ENCODE data around the gene DCST2. TPM values are rescaled to one million over a fixed set of nuclear protein-coding genes. Genes with fewer than 3 reads are reported as not detected.

Gene DCST2
- polyA plus RNA-seq, 1 of the 3 experiments (the other 2 are of a cell fraction): 0.76 TPM

GRCh38 chr1:154974102-154974807 is 59.3 kb downstream of the DCST2 start, which contains the start of gene CKS1B:
Gene CKS1B, plus strand, starts transcription at chr1:154974681. Its CDS starts 65 bp downstream, at chr1:154974746.
- Histone ChIP-seq H3K36me3 (replicated peaks in 1 of 2; ENCODE audit: control insufficient read depth in 1 of 2, insufficient read depth in 2 of 2, low read length in 1 of 2) (peaks cover 4 to 10% of the 10 kb centered on the region in 2 experiments), H4K20me1 (ENCODE audit: insufficient read depth) (peaks cover 3% of the 10 kb centered on the region; the same call in 1 of the 2 replicates), H3K9ac (peak within 1 kb of the TSS; percentile 88), H3K9me2 (no peaks in the 10 kb centered on the region), H2AFZ (ENCODE audit: low read depth) (peak within 1 kb of the TSS; percentile 40; the same call in 1 of the 2 replicates), H3K4me1 (ENCODE audit: control insufficient read depth in 1 of 2, insufficient read depth in 2 of 2, low read depth in 1 of 2, low read length in 1 of 2) (peaks cover 27 to 53% of the 10 kb centered on the region in 2 experiments), H3K4me2 (peak within 1 kb of the TSS; percentile 98), H3F3A (replicated peaks; ENCODE audit: insufficient read depth) (peaks cover 36% of the 10 kb centered on the region), H3K79me2 (ENCODE audit: insufficient read depth) (peaks cover 69% of the 10 kb centered on the region), H3K27ac (ENCODE audit: low read depth in 2 of 2, low read length in 1 of 2) (peak within 1 kb of the TSS; percentile 99 to 100), H3K4me3 (ENCODE audit: low read depth in 2 of 2, low read length in 1 of 2) (peak within 1 kb of the TSS; percentile 67 to 79), H3K27me3 (ENCODE audit: insufficient read depth) (no peaks in the 10 kb centered on the region), H3K9me3 (no peaks in the 10 kb centered on the region)
- DNase-seq: peak; percentile 81
- 0 out of 2 replicates have a peak, but pooled peaks have one; percentile 75 for TF ChIP-seq RFX5 (IDR thresholded peaks at IDR 0.05; ENCODE audit: low read length)
- TF ChIP-seq RCOR1 (IDR thresholded peaks at IDR 0.05; ENCODE audit: low read length): no peak; the same call in 1 of the 2 replicates
- no peak for TF ChIP-seq FOXJ3 (CRISPR knock-in tag; IDR thresholded peaks at IDR 0.05)
- TF ChIP-seq SIN3A (IDR thresholded peaks at IDR 0.05; ENCODE audit: borderline replicate concordance, low read depth, low read length): peak; percentile 97
- TF ChIP-seq MEF2A (IDR thresholded peaks at IDR 0.05; ENCODE audit: borderline replicate concordance, low read depth): no peak
- peak; percentile 52; the same call in 1 of the 2 replicates for TF ChIP-seq FOSL2 (IDR thresholded peaks at IDR 0.05; ENCODE audit: borderline replicate concordance, low read depth)
- peak; percentile 75 for TF ChIP-seq ELF1 (IDR thresholded peaks at IDR 0.05)
- TF ChIP-seq ZBTB33 (IDR thresholded peaks at IDR 0.05; ENCODE audit: borderline replicate concordance, low read depth): peak; percentile 86
- peak; percentile 50; the same call in 1 of the 2 replicates for TF ChIP-seq FOXM1 (IDR thresholded peaks at IDR 0.05; ENCODE audit: low read depth)
- TF ChIP-seq PBX3 (IDR thresholded peaks at IDR 0.05): peak; percentile 56; the same call in 1 of the 2 replicates
- peak; percentile 99 for TF ChIP-seq MXI1 (IDR thresholded peaks at IDR 0.05; ENCODE audit: low read depth, low read length)
- no peak for TF ChIP-seq CTCF (IDR thresholded peaks at IDR 0.05)
- peak; percentile 97 for TF ChIP-seq MAX (IDR thresholded peaks at IDR 0.05; ENCODE audit: low read depth)
- TF ChIP-seq NFIC (IDR thresholded peaks at IDR 0.05; ENCODE audit: borderline replicate concordance): no peak
- no peak for TF ChIP-seq JUND (IDR thresholded peaks at IDR 0.05)
- TF ChIP-seq NRF1 (IDR thresholded peaks at IDR 0.05; ENCODE audit: low read depth, low read length): no peak
- no peak for TF ChIP-seq GATA2 (CRISPR knock-in tag; IDR thresholded peaks at IDR 0.05)
- peak; percentile 96 for TF ChIP-seq CHD2 (IDR thresholded peaks at IDR 0.05; ENCODE audit: low read length, partially characterized antibody)
- TF ChIP-seq POLR2AphosphoS5 (IDR thresholded peaks at IDR 0.05; ENCODE audit: low read depth, low read length): no peak
- TF ChIP-seq YY1 (IDR thresholded peaks at IDR 0.05; ENCODE audit: low read depth): no peak
- TF ChIP-seq GABPA (IDR thresholded peaks at IDR 0.05; ENCODE audit: low read depth): peak; percentile 84
- peak; percentile 91 for TF ChIP-seq IRF3 (IDR thresholded peaks at IDR 0.05; ENCODE audit: low read depth, low read length)
- under 1% methylated on average over 47 of the region's 47 CpGs for WGBS (ENCODE audit: low lambda C conversion rate)
- CTCF ChIA-PET: interaction anchor here (1.0 to 37.5 kb wide), 11 partner anchors 9 to 494 kb away, joined by 3 to 640 read pairs (median 6); partner anchors contain the start of genes ADAM15, FLAD1, LENEP and ZBTB7B
- POLR2A ChIA-PET: interaction anchor here (0.8 to 3.1 kb wide), 5 partner anchors 12 to 26 kb away, joined by 3 to 13 read pairs (median 3); partner anchors contain the start of genes LENEP, PBXIP1 and PYGO2
